OCI-LY7 (cell line): ENCODE measurements around the gene RALB.

ENCODE experiments used
- CTCF ChIP-seq: fragments of 200-600 bp; sonication (generic); conservative IDR thresholded peaks from 2 replicates; pipeline ENCODE4 v1.5.1; 2014; ENCODE audit warnings: mild to moderate bottlenecking, antibody characterized with exemption, low read length, moderate library complexity, mixed read lengths
- EZH2phosphoT487 ChIP-seq: fragments of 200-600 bp; sonication (generic); IDR thresholded peaks from 2 replicates; pipeline ENCODE4 v1.6.1; 2018; ENCODE audit warnings: low read depth, borderline replicate concordance, mild to moderate bottlenecking, mixed run types, antibody characterized with exemption, low read length, moderate library complexity, mixed read lengths

- TF ChIP-seq CTCF: no peak
- TF ChIP-seq EZH2phosphoT487: no peak
Observed at GRCh38 chr2:120321721-120322284, 69.2 kb downstream of the RALB start.
